Fibroblast of villous mesenchyme (primary cell): ENCODE data around the gene TPX2. TPM values are rescaled to one million over a fixed set of nuclear protein-coding genes. Genes with fewer than 3 reads are reported as not detected.

Source experiments
- DNase-seq: peaks from one replicate; pipeline ENCODE4 v3.0.0-alpha.2; 2010; ENCODE audit warnings: low read depth
- H3K4me3 ChIP-seq: 2 replicates; pipeline ENCODE4 v1.5.1; 2011; ENCODE audit warnings: low read depth, mild to moderate bottlenecking, low read length
- CTCF ChIP-seq: IDR thresholded peaks from 2 replicates; pipeline ENCODE4 v1.5.1; 2012; ENCODE audit warnings: low read depth, mild to moderate bottlenecking, low read length; ENCODE audit not compliant: insufficient read depth
- total RNA-seq: library from RNA; depleted of rRNA; stranded (reverse); fragments of >200 nt; gene quantifications from 2 replicates; pipeline ENCODE4 v1.2.3, GENCODE V29; 2012

The TPX2 gene
- total RNA-seq, 1 donor: 62.2 TPM

- TF ChIP-seq CTCF: no peak
- H3K4me3 ChIP-seq: peak overlapping the region; percentile 45
- DNase-seq: peak; percentile 86
Measured at GRCh38 chr20:31713312-31714273, 25.5 kb upstream of the TPX2 start.

- no peak for DNase-seq
- no peak overlapping the region for H3K4me3 ChIP-seq
- no peak for TF ChIP-seq CTCF
Measured at GRCh38 chr20:31715766-31716165, 23.3 kb upstream of the TPX2 start.

DNA sequence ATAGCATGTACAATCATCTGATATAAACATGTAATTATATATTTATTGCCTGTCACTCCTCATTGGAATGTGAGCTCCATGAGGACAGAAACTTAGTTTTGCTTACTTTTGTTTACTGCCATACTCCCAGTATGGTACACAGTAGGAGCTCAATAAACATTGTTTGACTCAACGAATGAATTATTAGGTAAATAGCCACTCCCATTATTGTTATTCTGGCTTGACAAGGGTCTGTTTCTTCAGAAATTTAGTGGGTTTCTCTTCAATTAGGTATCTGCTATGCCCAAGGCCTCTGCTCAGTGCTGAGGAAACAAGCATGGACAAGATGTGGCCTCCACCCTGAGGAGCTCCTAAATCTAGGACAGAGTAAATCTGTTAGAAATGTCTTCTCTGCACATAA lies 22.7 kb upstream of the TPX2 start:
- no peak for TF ChIP-seq CTCF
- no peak for DNase-seq
- no peak overlapping the region for H3K4me3 ChIP-seq

DNA sequence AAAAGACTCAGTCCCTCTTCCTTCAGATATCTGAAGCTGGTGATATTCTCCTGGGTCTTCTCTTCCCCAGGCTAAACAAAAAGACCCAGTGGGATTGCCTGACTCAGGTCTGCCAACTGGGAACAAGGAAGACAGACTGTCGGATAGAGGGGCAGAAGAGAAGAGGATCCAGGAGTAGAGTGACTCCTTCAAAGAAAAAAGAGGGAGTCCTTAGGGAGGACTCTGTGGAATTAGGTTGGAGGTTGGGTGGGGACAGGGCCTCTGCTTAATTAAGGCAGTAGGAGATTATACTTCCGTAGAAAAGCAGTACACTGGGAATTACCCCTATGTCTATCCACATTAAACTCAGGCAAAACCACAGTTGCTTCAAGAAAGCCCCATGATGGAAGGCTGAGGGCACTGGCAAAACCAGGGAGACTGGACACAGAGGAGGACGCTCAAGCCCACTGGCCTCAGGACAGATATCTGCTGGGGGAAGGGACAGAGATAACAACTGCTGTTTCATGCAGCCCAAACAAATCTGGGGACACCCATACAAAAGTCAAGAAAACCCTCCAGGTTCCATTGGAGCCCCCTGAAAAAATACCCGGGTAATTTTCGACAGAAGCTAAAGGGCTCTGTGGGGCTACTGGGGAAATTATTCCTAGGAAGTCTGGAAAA lies 22.1 kb upstream of the TPX2 start:
- no peak overlapping the region for H3K4me3 ChIP-seq
- DNase-seq: no peak
- TF ChIP-seq CTCF: no peak

DNA sequence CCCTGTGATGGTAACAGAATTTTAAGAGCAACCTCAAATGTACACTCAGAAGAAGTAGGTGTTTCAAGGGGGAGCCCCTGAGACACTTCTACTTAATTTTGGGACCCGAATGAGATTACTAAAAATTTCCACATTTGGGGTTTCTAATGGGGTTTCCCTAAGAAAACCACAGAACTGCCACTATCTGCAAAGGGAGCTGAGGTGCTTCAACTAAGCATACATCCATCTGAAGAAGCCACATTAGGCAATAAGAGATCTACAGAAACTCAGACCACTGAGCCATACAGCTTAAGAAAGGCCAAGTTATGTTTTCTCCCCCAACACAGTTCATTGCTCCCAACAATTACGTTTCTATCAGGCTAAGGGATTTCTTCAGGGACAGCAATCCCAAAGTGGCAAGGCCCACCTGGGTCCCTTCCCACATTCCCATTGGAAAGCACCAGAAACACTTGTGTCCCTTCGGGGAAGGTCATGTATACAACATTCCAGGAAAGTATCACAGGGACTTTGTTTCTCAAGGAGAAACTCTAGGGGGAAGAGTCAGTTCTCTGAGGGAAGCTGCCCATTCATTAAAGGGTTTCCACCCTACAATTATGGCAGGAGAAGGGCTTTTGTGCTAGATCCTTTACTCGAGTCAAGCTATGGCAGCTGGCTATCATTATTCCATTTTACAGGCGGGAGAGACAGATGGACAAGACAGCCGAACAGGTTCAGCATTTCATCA lies 21.4 kb upstream of the TPX2 start:
- DNase-seq: no peak
- no peak for TF ChIP-seq CTCF
- H3K4me3 ChIP-seq: peak overlapping the region; percentile 24

DNA sequence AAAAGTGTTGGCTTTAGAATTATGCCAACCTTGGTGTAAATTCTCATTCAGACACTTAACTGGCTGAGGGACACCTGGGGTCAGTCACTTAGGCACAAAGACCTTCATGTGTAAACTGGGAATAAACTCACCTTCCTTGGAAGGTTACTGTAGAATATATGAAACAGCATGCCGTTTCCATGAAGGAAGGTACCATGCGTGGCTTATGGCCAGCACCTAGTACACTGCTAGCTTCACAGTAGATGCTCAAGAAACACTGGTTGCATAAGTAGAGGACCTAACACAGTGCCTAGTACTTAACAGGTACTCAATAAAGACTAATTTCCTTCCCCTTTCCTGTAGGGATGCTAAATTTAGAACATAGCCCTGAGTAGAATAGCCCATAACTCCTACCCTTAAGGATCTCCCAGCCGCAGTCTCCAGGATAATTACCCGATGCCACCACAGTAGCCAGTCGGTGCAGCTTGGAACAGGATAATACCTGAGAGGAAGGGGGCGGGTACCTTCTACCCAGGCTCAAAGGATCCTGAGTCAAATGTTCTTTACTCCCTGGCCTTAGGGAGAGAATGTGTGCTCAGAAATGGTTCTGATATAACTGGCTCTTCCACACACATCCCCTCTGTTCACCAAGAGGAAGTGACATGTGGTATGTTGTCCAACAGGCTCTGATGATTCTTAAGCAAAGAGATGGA lies 20.0 kb upstream of the TPX2 start:
- TF ChIP-seq CTCF: no peak
- DNase-seq: no peak
- H3K4me3 ChIP-seq: peak overlapping the region; percentile 92
